ENCODE measurements around the gene SH3BP1.
A peak's percentile ranks its signal among the peaks of the same experiment; 100 is the strongest.
"Not testable (repeated sequence)": the region's sequence is repeated elsewhere in the genome, so short reads cannot be mapped to it uniquely, and the experiment has no call there.

Gene SH3BP1

DNA sequence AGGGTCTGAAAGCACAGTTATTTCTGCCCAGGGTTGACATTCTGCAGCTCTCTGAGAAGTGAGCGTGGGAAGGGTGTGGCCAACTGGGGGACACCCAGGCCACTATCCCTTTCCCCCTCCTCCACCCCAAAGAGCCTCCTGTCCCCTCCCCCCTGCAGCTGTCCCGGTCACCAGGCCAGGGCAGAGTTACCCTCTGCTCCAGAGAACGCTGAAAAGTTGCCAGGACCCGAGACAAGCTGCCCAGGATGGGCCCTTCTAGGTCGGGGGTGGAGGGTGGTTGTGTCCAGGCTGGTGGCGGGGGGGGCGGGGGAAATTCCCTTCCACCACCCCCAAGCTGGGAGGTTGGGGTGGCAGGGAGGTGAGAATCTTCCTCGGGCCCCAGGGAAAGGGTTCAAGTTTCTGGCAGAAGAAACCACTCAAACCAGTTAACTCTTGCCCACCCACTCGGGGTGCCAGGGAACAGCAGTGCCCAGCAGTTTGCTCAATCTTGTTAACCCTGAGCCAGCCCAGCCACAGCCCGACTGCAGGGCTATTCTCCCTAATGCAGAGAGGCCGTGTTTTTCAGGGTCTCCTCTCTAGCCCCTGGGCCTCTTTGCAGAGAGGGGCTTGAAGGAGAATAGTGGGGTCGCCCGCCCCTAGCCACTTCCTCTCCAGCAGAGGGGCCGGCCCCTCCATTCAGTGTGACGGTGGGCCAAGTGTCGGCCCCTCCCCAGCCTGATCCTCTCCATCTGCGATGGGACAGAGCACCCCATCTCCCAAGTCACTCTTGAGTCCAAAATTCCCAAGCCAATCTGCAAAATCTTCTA lies 36.7 kb downstream of the SH3BP1 start:
- peak in 1 of 2 donors; percentile 29 for DNase-seq (ENCODE audit: low read depth in 2 of 2, low spot score in 1 of 2)

DNA sequence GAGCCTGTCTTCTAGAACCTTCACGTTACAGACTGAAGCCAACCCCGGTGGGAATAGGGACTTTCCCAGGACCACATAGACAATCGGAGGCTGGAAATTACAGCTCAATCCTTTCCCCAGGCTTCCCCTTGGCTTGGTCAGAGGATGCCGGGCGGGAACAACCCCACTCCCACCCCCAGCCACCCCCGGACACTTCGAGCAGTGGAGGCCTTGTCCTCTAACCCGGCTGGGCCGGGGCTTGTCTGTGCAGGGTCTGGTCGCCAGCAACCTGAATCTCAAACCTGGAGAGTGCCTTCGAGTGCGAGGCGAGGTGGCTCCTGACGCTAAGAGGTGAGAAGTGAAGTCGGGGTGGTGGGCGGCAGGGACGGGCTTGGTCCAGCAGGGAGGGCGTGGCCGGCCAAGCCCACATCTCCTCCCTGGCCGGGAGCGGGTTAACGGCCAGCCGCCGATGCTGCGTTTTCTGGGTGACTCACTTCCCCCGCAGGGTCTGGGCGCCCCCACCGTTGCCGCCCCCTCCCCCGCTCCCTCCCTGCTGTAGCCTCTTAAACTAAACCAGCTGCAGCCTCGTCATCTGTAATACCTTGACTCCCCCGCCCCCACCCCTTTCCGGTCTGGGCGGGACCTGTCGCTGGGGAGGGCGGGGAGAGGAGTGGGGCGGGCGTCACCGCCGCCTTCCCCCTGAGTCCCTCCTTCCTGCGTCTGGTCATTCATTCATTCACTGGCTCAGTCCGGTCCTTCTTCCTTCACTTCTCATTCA lies 37.4 kb downstream of the SH3BP1 start:
- peak; percentile 89 to 92 for DNase-seq (ENCODE audit: low read depth in 2 of 2, low spot score in 1 of 2)

DNA sequence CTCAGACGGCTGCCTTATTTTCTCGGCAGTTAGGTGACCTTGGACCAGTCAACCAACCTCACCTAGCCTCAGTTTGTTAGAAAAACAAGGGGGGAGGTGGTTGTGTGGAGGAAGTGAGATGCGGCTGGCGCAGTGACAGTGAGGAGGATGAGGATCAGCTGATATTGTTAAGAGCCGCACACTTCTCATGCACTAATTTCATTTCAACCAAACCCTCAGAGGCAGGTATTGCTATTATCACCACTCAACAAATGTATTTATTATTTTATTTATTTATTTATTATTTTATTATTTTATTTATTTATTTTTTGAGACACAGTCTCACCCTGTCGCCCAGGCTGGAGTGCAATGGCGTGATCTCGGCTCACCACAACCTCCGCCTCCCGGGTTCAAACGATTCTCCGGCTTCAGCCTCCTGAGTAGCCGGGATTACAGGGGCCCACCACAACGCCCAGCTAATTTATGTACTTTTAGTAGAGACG lies 38.1 kb downstream of the SH3BP1 start:
- DNase-seq (ENCODE audit: low read depth in 2 of 2, low spot score in 1 of 2): no peak

DNA sequence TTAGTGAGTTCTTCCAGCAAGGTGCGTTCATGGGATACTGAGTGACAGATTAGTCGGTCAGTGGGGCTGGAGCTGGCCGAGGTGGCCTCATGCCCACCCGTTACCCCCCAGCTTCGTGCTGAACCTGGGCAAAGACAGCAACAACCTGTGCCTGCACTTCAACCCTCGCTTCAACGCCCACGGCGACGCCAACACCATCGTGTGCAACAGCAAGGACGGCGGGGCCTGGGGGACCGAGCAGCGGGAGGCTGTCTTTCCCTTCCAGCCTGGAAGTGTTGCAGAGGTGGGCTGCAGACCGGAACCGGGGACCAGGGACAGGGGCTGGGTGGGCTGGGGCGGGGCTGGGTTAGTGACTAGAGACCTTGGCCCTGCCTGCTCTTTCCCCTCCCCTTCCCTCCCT lies 38.9 kb downstream of the SH3BP1 start:
- DNase-seq (ENCODE audit: low read depth in 2 of 2, low spot score in 1 of 2): no peak

DNA sequence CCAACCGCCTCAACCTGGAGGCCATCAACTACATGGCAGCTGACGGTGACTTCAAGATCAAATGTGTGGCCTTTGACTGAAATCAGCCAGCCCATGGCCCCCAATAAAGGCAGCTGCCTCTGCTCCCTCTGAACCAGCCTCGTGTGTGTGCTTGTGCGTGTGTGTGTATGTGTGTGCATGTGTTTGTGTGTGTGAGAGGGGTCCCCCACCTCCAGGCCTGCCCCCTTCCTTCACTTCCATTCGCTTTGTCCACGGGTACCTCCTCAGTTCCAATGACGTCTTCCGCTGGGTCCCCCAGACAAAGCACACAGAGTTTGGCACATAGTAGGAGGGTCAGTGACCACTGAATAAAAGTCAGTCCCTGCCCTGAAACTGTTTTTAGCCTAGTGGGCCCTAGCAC lies 40.2 kb downstream of the SH3BP1 start:
- no peak for DNase-seq (ENCODE audit: low read depth in 2 of 2, low spot score in 1 of 2)

DNA sequence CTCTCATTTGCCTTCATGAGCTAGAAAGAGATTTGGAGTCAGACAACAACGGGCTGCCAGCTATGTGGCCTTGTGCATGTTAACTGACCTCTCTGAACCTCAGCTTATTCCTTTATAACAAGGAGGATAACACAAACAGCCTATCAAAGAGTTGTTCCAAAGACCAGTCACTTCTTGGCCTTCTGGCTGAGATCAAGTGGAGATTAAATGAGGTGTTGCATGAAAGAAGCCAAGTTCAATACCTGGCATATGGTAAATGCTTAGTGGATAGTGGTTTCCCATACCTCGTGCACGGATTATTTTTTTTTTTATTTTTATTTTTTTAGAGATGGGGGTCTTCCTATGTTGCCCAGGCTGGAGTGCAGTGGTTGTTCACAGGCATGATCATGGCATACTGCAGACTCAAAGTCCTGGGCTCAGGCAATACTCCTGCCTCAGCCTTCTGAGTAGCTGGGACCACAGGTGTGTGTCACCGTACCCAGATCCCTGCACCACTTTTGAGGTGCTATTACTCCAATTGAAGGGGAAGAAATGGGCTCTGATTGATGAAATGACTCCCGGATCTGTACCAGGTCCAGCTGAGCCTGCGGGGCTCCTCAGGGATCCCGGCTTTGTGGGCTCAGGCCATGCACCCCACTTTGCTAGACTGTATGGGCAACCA lies 40.9 kb downstream of the SH3BP1 start:
- no peak for DNase-seq (ENCODE audit: low read depth in 2 of 2, low spot score in 1 of 2)

DNA sequence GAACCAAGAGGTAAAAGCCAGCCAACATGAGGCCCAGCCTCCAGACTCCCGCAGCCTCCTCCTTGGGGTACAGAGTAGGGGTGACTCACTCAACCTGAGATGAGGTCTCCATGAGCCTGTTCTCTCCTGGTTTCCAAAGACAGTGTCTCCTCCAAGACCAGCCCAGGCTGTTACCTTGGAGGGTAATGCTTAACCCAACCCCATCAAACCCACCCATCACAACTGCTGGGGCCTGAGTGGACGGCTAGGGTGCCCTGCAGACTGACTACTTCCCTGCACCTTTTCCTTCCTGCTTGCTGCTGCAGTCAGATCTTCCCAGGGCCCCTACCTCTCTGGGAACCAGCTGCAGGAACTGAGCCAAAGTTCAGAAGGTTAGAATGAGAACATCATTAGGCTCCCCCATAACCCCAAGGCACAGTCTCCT lies 41.5 kb downstream of the SH3BP1 start:
- DNase-seq (ENCODE audit: low read depth in 2 of 2, low spot score in 1 of 2): no peak

DNA sequence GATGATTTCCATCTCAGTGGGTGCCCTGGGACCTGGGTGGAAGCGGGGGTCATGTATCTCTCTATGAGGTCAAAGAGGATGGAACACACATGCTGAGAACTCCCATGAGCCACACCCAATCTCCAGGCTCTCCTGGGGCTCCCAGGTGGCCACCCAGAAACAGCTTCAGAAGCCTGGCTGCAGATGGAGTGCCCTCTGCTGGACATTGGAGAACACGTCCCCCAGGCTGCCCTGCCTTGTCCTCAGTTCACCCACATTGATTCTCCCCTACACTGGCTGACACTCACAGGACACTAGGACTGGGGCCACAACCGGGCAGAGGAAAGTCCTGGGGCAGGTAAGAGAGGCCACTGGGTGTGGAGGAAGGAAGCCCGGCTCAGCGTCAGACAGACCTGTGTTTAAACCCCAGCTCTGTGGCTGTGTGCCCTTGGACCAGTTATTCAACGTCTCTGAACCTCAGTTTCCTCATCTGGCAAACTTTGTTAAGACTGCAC lies 42.1 kb downstream of the SH3BP1 start:
- peak; percentile 33 to 50 for DNase-seq (ENCODE audit: low read depth in 2 of 2, low spot score in 1 of 2)

DNA sequence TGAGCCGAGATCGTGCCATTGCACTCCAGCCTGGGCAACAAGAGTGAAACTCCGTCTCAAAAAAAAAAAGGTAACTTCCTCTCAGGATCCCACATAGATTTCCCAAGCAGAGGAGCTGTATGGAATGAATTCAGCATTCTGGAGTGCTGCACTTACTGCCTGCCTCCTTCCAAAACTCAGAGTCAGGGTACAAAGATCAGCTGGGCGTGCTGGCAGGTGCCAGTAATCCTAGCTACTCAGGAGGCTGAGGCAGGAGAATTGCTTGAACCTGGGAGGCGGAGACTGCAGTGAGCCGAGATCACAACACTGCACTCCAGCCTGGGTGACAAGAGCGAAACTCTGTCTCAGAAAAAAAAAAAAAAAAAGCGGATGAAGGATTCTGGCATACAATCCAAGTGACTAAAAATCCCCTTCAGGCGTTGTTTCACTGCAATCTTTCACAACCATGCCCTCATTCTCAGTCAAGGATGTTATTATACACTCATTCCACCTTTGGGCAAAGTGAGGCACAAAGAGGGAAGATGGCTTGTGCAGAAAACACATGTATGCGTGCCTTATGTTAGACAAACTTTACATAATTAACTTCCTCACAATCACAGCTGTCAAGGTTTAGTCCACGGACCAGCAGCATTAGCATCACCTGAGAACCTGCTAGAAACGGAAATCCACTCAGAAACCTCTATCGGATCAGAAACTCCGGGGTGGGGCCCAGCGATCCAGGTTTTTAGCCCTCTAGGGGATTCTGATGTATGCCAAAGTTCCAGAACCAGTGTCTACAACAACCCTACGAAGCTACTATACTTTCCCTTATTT lies 45.5 kb downstream of the SH3BP1 start:
- no peak for DNase-seq (ENCODE audit: low read depth in 2 of 2, low spot score in 1 of 2)

DNA sequence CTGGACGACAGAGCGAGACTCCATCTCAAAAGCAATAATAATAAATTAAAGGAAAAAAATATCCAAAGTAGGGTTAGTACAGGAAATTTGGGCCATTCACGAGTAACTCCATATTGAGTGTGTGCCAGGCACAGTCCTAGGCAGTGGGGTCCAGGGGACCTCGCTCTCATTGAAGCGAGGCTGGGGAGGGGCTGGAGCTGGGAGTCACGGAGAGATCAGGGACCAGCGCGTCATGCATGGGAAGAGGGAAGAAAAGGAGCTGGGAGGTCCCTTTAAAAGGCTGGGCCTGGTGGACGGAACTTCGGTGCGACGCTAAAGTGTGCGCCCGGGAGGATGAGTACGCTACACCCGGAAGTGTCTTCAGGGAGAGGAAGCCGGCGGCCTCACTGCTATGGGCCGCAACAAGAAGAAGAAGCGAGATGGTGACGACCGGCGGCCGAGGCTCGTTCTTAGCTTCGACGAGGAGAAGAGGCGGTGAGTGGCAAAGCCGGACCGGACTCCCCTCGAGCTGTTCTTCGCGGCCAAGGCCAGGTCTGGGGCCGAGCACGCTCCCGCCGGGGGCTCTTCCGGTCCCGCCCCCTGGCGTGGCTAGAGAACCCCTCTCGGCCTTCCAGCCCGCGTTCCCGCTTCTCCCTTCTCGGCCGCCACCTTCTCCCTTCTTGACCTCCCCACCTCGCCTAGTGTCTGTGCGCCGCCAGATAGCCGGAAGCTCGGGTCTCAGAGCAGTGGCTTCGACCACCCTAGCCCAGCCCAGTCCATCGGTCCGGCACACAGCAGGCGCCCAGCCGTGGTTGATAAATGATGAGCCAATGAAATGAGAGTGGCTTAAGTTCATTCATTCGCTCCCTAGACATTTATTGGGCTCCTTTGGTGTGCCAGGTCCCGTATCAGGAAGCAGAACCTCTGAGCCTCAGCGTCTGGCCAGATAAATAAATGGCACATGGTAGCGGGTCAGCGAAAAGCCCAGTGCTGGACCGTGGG lies 46.8 kb downstream of the SH3BP1 start, which contains the start of gene NOL12:
Gene NOL12 (plus strand): TSS at position 342 of the 981 bp plus-strand sequence. CDS start 50 bp downstream, at position 392.
- DNase-seq (ENCODE audit: low read depth in 2 of 2, low spot score in 1 of 2): peak; percentile 51 to 54

DNA sequence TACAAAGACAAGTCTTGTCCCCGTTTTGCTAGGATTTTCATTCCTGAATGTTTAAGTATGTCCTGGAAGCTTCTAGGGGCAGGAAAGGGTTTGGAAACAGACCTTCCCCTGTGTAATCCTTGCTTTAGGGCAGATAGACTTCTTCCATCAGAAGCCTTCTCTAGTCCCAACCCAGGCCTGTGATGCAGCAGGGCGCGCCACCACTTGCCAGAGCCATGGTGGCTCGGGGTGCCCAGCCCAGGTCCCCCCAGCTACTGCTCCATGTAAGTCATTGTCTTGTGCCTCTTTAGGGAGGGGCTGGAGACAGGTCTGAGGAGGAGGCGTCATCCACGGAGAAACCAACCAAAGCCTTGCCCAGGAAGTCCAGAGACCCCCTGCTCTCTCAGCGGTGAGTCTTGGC lies 50.9 kb downstream of the SH3BP1 start:
- DNase-seq (ENCODE audit: low read depth in 2 of 2, low spot score in 1 of 2): no peak

DNA sequence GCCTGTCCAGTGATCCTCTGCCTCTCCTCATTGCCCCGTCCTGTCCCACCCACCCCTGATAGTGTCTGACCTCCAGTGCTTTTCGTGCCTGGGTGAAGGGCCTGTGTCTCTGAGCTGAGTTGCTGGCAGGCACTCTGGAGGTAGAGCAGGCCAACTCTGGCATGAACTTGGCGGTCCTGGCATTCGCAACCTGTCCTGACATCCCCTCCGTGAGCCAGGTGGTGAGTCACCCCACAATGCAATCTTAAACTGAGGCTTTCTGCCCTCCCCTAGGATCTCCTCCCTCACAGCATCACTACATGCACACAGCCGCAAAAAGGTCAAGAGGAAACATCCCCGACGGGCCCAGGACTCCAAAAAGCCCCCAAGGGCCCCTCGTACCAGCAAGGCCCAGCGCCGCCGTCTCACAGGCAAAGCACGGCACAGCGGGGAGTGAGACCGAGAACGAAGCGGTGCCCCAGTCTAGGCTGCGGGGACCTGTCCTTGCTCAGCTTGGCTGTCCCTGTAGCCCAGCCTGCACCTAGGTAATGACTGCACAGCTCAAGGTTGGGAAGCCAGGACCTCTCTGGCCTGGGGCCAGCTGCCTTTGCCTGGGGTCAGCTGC lies 51.5 kb downstream of the SH3BP1 start:
- DNase-seq (ENCODE audit: low read depth in 2 of 2, low spot score in 1 of 2): no peak

DNA sequence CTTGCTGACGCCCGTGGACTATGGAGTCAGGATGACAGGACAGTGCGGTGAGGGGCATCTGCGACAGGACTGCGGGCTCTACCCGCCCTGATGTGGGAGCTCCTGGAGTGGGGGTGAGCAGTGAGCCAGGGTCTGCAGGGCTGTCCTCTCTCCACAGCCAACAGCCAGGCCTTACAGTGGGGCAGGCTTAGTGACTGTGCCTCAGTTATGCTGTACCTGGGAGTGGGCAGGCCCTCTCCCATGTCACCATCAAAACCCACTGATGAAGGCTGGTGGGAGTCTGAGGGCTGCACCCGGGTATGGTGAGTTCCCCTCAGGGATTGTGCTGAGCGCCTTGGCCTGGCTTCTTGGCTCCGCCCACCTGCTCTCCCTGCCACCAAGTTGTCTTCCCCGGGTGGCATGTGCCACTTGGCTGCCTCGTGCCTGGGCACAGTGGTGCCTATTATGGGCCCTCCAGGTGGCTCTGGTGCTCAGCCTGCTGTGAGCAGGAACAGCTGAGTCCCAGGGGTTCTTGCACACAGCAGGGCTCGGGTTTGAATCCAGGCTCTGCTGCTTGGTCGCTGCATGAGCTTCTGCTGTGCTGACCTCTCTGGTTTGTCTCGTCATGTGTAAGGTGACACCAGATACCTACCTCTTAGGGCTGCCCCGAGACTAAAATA lies 53.3 kb downstream of the SH3BP1 start:
- no peak for DNase-seq (ENCODE audit: low read depth in 2 of 2, low spot score in 1 of 2)

DNA sequence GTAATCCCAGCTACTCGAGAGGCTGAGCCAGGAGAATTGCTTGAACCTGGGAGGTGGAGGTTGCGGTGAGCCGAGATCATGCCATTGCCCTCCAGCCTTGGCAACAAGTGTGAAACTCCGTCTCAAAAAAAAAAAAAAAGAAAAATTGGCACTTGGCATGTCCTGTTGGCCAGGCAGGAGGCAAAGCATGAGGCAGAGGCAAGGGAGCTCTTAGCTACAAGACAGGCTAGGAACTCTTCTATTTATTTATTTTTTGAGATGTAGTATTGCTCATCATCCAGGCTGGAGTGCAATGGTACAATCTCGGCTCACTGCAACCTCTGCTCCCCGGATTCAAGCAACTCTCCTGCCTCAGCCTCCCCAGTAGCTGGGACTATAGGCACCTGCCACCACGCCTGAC lies 54.7 kb downstream of the SH3BP1 start:
- not testable (repeated sequence) for DNase-seq (ENCODE audit: low read depth in 2 of 2, low spot score in 1 of 2)

DNA sequence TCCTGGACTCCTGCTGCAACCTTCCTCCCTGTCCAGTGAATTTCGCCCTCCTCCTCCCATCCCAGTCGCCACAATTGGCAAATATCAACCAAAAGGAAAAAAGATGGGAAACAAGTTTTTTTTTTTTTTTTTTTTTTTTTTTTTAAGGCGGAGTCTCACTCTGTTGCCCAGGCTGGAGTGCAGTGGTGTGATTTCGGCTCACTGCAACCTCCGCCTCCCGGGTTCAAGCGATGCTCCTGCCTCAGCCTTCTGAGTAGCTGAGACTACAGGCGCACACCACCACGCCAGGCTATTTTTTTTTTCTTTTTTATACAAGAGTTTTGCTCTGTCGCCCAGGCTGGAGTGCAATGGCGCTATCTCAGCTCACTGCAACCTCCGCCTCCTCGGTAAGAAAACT lies 56.8 kb downstream of the SH3BP1 start:
- not testable (repeated sequence) for DNase-seq (ENCODE audit: low read depth in 2 of 2, low spot score in 1 of 2)

DNA sequence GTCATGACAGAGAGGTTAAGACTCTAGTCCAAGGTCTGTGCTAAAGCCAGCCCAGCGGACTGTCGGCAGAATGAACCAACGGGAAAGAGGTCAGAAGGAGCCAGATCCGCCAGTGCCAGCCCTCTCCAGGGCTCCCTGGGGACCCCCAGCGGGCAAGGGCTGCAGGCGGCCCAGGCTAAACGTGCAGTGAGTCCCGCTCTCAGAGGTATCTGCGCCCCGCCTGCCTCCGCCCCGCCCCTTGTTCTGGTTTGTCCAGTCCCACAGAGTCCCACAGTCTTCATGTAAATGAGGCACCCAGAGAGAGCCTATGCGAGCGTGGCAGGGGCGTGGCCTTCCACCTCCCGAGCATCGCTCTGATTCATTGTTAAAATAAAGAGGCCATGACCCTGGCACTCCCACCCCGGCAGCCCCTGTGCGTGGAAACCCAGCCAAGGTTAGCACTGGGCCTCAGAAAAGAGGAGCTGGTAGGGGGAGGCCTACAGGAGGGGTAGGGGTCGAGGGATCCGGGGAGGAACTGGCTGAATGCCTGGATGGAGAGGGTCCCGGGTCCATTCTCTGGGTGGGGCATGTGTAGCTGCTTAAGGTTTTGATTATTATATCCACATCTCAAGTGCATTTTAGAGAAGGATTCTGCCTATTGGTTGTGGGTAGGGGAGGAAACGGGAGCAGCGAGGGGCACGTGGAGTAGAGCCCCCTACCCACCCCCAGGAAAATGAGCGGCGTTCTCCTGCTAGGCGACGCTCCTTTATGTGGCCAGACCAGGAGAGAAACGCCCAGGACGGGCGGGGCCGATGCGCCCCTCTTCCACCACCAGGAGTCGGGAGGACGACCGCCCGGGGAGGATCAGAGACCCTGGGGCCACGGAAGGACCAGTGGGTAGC lies 57.4 kb downstream of the SH3BP1 start, which contains the start of gene TRIOBP:
Gene TRIOBP (plus strand): TSS at position 392 of the 881 bp plus-strand sequence. CDS start 4,318 bp downstream, outside the sequence.
- peak; percentile 52 to 71 for DNase-seq (ENCODE audit: low read depth in 2 of 2, low spot score in 1 of 2)

DNA sequence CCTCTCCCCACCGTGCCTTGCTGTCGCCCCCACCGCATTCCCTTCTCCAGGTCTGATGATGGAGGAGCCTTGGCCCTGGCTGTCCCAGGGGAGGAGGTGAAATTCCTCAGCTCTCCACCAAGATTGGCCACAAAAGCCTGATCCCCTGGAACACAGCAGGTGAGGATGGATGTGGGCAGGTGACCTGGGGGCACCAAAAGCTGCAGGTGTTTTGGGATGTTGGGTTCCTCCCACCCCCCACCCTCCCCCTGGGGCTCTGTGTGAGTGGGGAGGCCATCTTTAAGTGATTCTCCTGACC lies 58.0 kb downstream of the SH3BP1 start:
- no peak for DNase-seq (ENCODE audit: low read depth in 2 of 2, low spot score in 1 of 2)
